ENCODE measurements around the gene CCDC90B.

Gene CCDC90B

DNA sequence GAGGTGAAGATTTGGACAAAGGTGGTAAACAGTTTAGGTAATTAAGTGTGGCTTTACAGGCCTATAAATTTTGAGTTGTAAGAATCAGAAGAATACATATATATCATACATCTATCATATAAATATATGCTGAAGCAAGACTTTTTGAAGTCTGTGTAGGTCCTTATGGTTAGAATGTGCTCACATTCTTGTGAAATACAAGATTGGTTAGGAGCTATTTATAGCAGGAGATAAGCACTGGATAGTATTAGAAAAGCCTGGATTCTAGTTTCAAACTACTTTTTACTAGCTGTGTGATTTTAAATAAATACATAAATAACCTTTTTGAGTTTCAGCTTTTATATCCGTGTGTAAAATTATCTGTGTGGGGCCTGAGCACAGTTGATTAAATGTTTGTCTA lies 50.3 kb downstream of the CCDC90B start:
- no peak for DNase-seq (ENCODE audit: low read depth)

DNA sequence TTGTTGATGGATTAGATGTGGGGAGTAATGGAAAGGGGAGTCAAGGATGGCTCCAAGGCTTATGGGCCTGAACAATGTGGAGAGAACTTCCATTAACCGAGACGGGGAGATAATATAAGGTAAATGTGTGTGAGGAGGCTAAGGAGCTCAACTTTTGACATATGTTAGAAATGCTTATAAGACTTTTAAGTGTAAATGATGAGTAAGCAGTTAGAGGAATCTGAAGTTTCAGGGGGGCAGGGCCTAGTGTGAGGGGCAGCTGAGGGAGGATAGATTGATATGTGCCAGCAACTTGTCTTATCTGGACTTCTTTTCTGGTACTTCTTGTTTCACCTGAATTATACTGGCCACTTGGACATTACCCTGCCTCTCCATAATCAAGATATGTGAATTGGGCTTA lies 62.7 kb downstream of the CCDC90B start:
- DNase-seq (ENCODE audit: low read depth), result no peak

DNA sequence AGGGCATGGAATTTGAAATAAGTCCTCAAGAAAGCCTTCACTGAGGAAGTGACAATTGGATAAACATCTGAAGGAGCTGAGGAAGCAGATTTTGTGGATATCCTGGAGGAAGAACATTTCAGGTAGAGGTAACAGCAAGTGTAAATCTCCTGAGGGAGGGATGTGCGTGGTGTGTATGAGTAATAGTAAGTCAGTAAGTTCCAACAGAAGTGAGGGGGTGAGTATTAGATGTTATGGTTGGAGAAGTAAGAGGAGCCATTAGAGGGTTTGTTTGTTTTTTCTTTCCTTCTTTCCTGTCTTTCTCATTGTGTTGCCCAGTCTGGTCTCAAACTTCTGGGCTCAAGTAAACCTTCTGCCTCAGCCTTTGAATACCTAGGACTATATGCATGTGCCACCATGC lies 63.7 kb downstream of the CCDC90B start:
- no peak for DNase-seq (ENCODE audit: low read depth)

DNA sequence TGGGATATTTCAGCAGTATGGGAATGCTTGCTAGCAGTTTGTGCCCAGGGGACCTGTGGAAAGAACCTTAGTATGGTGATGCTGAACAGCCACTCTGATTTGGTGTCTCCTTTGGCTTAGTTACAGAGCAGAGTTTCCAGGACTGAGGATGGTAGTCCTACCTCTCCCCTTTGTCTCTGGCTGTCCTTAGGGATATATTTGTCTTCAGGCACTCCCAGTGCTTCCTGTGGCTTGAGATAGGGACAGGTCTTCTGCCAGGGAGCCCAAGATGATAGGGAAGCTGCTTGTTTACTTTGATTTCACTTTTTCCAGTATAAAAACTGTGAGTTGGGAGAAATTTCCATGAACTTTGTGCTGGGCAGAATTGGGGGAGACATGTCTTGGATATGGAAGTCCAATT lies 64.5 kb downstream of the CCDC90B start:
- DNase-seq (ENCODE audit: low read depth), result no peak

DNA sequence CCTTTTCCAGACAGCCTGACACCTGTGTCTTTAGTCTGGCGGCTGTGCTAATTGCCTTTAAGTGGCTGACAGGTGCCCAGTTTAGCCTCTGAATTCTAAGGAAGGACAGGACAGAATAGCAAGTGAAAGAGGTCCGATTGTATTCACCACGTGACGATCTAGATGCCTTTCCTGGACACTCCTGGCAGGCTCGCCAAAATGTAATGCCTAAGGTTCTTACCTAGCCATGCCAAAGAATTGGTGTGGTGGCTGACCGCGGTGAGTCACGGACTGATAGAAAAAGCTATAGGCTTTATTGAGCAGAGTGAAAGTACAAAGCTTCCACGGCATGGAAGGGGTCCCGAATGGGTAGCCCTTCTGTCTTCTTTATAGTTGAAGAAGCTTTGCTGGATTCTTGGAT lies 65.9 kb downstream of the CCDC90B start:
- no peak for DNase-seq (ENCODE audit: low read depth)

DNA sequence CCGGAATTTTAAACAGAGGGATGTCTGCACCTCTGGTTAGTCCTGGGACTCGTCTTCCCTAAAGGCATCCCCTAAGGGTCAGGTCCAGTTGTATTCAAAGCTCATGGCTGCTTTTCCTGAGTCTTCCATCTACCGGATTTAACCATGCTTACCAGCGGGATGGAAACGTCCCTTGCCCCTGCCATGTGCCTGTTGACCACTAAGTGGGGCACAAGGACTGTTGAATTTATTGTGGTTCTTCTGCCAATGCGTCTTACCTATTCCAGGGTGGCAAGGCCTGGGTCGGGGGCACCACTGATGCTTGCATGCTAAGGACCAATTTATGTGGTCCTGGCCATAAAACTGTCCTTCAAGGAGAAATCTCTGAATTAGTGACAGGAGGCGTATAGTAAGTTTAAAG lies 67.1 kb downstream of the CCDC90B start:
- no peak for DNase-seq (ENCODE audit: low read depth)
